ENCODE measurements around the gene SRSF4.
A peak's percentile ranks its signal among the peaks of the same experiment; 100 is the strongest.

Gene SRSF4

DNA sequence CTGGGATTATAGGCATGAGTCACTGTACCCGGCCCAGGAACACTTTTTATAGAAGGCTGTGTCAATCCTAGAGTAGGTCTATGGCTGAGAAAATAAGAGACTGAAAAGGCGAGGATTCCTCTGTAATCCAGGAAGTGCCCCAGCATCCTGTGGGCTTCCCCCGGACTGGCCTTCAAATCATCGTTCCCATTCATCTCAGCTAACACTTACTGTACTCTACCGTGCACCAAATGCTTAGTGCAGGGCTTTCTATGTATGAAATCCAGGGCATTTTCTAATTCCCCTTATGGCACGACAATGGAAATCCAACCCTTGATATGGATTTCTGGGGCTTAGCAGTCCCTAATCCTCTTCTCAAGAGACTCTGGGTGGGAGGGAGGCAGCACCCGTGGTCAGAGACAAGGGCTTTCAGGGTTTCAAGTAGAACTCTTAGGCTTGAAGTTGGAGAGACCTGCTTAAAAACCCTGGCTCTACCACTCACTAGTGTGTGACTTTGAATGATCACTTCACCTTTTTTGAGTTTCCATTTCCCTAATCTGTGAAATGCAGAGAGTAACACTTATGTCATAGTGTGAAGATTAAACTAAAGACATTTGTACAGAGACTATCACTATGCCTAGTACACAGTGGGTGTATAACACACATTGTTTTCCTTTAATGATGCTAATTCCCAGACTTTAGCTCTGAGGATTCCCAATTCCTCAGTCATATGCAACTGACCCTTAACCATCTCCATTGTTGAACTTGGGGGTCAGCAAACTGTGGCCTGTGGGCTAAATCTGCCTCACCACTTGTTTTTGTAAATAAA lies 28.8 kb upstream of the SRSF4 start:
- TF ChIP-seq, protein P1, sequence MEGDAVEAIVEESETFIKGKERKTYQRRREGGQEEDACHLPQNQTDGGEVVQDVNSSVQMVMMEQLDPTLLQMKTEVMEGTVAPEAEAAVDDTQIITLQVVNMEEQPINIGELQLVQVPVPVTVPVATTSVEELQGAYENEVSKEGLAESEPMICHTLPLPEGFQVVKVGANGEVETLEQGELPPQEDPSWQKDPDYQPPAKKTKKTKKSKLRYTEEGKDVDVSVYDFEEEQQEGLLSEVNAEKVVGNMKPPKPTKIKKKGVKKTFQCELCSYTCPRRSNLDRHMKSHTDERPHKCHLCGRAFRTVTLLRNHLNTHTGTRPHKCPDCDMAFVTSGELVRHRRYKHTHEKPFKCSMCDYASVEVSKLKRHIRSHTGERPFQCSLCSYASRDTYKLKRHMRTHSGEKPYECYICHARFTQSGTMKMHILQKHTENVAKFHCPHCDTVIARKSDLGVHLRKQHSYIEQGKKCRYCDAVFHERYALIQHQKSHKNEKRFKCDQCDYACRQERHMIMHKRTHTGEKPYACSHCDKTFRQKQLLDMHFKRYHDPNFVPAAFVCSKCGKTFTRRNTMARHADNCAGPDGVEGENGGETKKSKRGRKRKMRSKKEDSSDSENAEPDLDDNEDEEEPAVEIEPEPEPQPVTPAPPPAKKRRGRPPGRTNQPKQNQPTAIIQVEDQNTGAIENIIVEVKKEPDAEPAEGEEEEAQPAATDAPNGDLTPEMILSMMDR (IDR thresholded peaks at IDR 0.05; ENCODE audit: low read depth, low read length): no peak
- no peak overlapping the region for H3K4me3 ChIP-seq (ENCODE audit: low read depth, low read length)

DNA sequence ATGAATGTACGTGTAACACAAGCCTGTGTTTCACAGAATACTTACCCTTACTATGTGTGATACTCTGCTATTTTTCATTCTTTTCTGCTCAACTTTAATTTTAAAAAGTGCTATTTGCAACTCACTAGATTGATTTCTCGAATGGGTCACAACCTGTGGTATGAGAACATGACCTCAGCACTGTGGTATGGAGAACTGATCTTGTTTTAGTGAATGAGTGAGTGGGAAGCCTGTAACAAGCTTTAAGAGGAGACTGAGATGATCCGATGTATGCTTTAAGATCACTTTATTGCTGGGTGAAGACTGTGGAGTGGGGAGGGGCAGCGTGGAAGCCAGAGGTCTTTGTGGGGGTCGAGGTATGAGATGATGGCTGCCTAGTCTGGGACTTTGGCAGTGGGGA lies 27.5 kb upstream of the SRSF4 start:
- TF ChIP-seq, protein P1 (IDR thresholded peaks at IDR 0.05; ENCODE audit: low read depth, low read length): no peak
- H3K4me3 ChIP-seq (ENCODE audit: low read depth, low read length): no peak overlapping the region

DNA sequence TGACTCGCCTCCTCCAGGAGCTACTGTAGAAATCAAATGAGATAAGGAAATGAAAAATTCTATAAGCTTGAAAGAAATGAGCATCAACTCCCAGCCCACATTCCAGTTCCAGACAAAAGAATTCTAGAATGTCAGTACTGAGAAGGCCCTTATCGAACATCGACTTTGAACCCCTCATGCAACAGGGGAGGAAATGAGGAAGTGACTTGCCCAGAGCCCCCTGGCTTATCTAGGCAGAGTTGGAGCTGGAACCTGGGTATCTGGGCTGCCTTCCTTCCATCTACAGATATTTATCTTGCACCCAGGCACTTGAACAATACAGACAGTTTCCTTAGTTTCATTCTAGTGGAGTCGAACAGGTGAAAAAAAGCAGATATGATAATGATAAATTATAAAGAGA lies 26.7 kb upstream of the SRSF4 start:
- H3K4me3 ChIP-seq (ENCODE audit: low read depth, low read length): no peak overlapping the region
- TF ChIP-seq, protein P1 (IDR thresholded peaks at IDR 0.05; ENCODE audit: low read depth, low read length): no peak

DNA sequence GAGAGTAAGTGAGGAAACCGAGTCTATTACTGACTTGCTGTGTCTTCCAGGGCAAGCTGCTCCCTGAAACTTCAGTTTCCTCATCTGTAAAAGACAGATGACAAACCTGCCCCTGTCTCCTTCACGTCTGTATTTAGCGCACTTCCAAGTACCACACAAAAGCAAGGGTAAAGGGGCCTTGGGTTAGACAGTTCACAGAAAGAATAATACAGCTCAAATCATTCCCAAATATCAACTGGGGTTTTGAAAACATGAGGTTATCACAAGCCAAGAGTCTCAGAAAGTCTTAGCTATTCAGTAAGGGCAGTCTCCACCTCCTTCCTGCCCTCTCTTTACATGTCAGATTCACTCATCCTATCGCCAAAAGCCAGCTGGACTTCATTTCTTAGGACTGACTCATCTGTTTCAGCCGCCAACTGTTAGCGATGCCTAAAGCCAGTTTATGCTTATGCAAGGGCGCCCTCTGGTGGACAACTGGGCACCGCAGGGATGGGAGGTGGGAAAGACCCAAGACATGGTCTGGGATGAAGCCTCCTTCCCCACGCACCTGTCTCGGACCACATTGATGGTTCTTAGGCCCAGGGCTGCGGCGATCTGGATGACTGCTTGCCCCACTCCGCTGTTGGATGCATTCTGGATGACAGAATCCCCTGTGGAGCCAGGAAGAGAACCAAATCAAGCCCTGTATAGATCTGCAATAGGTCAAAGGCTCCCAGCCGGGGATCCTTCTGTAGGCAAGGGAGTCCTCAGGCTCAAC lies 21.1 kb upstream of the SRSF4 start:
- 0 out of 2 replicates have a peak overlapping the region, but pooled peaks have one; percentile 6 for H3K4me3 ChIP-seq (ENCODE audit: low read depth, low read length)
- TF ChIP-seq, protein P1 (IDR thresholded peaks at IDR 0.05; ENCODE audit: low read depth, low read length): peak; percentile 88

DNA sequence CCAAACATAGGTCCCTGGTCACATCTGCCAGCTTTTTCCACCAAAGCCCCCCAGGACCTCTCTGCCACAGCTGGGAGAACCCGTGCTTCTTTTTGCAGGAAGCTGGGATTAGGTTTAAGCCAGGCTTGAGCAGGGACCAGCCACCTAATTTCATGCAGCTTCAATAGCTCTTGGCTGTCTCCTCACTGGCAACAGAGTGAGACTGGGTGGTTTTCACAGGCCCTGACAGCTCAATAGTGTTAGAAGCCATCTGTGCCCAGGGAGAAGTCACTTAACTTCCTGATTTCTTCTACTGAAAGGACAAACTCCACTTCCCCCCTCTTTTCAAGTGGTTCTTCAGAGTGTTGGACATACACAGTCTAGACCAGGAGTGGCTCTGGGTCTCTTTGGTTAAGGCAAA lies 20.4 kb upstream of the SRSF4 start:
- TF ChIP-seq, protein P1 (IDR thresholded peaks at IDR 0.05; ENCODE audit: low read depth, low read length): no peak

DNA sequence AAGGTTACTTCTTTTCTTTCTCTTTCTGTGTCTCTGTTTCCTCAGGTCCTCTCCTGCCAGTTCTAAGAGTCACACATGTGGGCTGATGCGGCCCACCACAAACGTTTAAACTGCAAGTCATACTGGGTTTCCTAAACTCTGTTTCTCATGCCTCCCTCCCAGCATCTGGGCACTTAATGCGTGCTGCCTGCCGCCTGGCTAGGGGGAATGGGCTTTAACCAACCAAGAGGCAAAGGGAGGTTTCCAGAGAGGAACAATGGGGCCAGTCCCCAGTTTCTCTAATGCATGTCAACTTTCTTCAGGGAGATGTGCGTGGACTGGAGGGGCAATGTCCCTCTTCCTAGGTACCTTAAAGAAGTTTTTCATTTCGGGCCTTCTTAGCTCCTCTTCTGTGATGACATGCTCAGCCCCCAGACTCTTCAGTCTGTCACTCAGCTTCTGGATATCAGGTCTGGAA lies 19.9 kb upstream of the SRSF4 start:
- TF ChIP-seq, protein P1 (IDR thresholded peaks at IDR 0.05; ENCODE audit: low read depth, low read length): no peak
- no peak overlapping the region for H3K4me3 ChIP-seq (ENCODE audit: low read depth, low read length)

More for the DNA sequence above, 20.4 kb upstream of the SRSF4 start:
- H3K4me3 ChIP-seq (ENCODE audit: low read depth, low read length): no peak overlapping the region

Data from WI38 (cell line).